GM21825 (cell line): ENCODE data around the gene TMEM236.
"Not testable (repeated sequence)": the region's sequence is repeated elsewhere in the genome, so short reads cannot be mapped to it uniquely, and the experiment has no call there.

ENCODE experiments used
- ATAC-seq: cut with Tn5 transposase; IDR thresholded peaks from one replicate; pipeline ENCODE4 v1.9.1; 2021; ENCODE audit warnings: mild to moderate bottlenecking, moderate library complexity; ENCODE audit not compliant: unreplicated experiment

Gene TMEM236

GRCh38 chr10:17751781-17752445, at the start of gene TMEM236:
TMEM236 (plus strand) TSS chr10:17752201; CDS start chr10:17752296, 95 bp downstream.
- ATAC-seq: no peak

- no peak for ATAC-seq
Observed at GRCh38 chr10:17703706-17704105, 48.3 kb upstream of the TMEM236 start.

- ATAC-seq: no peak
Observed at GRCh38 chr10:17708821-17709220, 43.2 kb upstream of the TMEM236 start.

- no peak for ATAC-seq
Observed at GRCh38 chr10:17709492-17709891, 42.5 kb upstream of the TMEM236 start.

- no peak for ATAC-seq
Observed at GRCh38 chr10:17710181-17710580, 41.8 kb upstream of the TMEM236 start.

GRCh38 chr10:17712053-17712452, 39.9 kb upstream of the TMEM236 start:
- ATAC-seq: no peak

GRCh38 chr10:17712717-17713471, 39.1 kb upstream of the TMEM236 start:
- ATAC-seq: no peak

GRCh38 chr10:17713758-17714157, 38.2 kb upstream of the TMEM236 start:
- no peak for ATAC-seq

GRCh38 chr10:17716161-17716560, 35.8 kb upstream of the TMEM236 start:
- no peak for ATAC-seq

GRCh38 chr10:17722317-17723014, 29.5 kb upstream of the TMEM236 start:
- ATAC-seq: not testable (repeated sequence)

GRCh38 chr10:17725703-17726102, 26.3 kb upstream of the TMEM236 start:
- no peak for ATAC-seq

GRCh38 chr10:17729630-17730029, 22.4 kb upstream of the TMEM236 start:
- no peak for ATAC-seq

GRCh38 chr10:17730667-17731066, 21.3 kb upstream of the TMEM236 start:
- ATAC-seq: no peak

- ATAC-seq: no peak
Observed at GRCh38 chr10:17731331-17732020, 20.5 kb upstream of the TMEM236 start.

- no peak for ATAC-seq
Observed at GRCh38 chr10:17733620-17734019, 18.4 kb upstream of the TMEM236 start.

- ATAC-seq: no peak
Observed at GRCh38 chr10:17734432-17735080, 17.4 kb upstream of the TMEM236 start.

- ATAC-seq: no peak
Observed at GRCh38 chr10:17735166-17735941, 16.6 kb upstream of the TMEM236 start.

- no peak for ATAC-seq
Observed at GRCh38 chr10:17736223-17736622, 15.8 kb upstream of the TMEM236 start.

GRCh38 chr10:17737027-17737965, 14.7 kb upstream of the TMEM236 start:
- no peak for ATAC-seq
